Activated naive CD8-positive, alpha-beta T cell treated with anti-CD3 and anti-CD28 coated beads for 36 hours (primary cell): ENCODE measurements around the gene OGDHL. TPM values are rescaled to one million over a fixed set of nuclear protein-coding genes. Genes with fewer than 3 reads are reported as not detected.

Source experiments
- DNase-seq: peaks from one replicate; pipeline ENCODE4 v3.0.0; 2021
- H3K27ac Mint-ChIP-seq: one replicate; pipeline ENCODE4 v1.8.0; 2022; ENCODE audit warnings: mild to moderate bottlenecking, moderate library complexity, mixed read lengths
- H3K27me3 Mint-ChIP-seq: one replicate; pipeline ENCODE4 v1.8.0; 2022; ENCODE audit warnings: mild to moderate bottlenecking, mixed read lengths
- H3K36me3 Mint-ChIP-seq: one replicate; pipeline ENCODE4 v1.8.0; 2021; ENCODE audit warnings: mild to moderate bottlenecking, mixed read lengths
- H3K4me1 Mint-ChIP-seq: one replicate; pipeline ENCODE4 v1.8.0; 2021; ENCODE audit warnings: mixed read lengths
- H3K4me3 Mint-ChIP-seq: one replicate; pipeline ENCODE4 v1.8.0; 2022; ENCODE audit warnings: mild to moderate bottlenecking, moderate library complexity, mixed read lengths
- H3K9me3 Mint-ChIP-seq: one replicate; pipeline ENCODE4 v1.8.0; 2022; ENCODE audit warnings: mixed read lengths
- total RNA-seq, 2 experiments: library from RNA; stranded (reverse); gene quantifications; one replicate each; pipeline ENCODE4 v1.2.3, GENCODE V29; 2021

The OGDHL gene
- total RNA-seq, 2 experiments from 2014 or later, result 0.46 to 1.1 TPM

DNA sequence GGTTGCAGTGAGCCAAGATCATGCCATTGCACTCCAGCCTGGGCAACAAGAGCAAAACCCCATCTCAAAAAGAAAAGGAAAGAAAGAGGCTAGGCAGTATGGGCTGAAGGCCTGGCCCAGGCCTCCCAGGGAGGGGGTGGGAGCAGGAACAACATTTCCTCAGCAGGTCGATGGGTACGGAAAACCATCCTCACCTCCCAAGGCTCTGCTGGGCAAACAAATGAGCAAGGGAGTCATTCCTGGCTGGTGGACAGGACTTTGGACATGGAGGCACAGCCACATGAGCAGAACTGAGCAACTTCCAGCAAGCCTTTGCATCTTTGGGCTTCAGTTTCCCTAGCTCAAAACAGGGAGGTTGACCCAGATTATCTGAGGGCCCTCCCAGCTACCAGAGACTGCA is 13.0 kb downstream of the OGDHL start:
- no peak for DNase-seq
- H3K4me3 Mint-ChIP-seq, result no peak overlapping the region

GRCh38 chr10:49748006-49748405 is 14.1 kb downstream of the OGDHL start:
- Mint-ChIP-seq H3K36me3 (no peaks in the 10 kb centered on the region), H3K4me3 (no peak overlapping the region), H3K27ac (no peak overlapping the region), H3K9me3 (no peaks in the 10 kb centered on the region), H3K27me3 (no peaks in the 10 kb centered on the region), H3K4me1 (no peaks in the 10 kb centered on the region)
- no peak for DNase-seq

More for the DNA sequence above, 13.0 kb downstream of the OGDHL start:
- H3K27me3 Mint-ChIP-seq, result no peaks in the 10 kb centered on the region
- no peaks in the 10 kb centered on the region for H3K36me3 Mint-ChIP-seq
- no peaks in the 10 kb centered on the region for H3K9me3 Mint-ChIP-seq
- H3K27ac Mint-ChIP-seq, result no peak overlapping the region
- no peaks in the 10 kb centered on the region for H3K4me1 Mint-ChIP-seq

DNA sequence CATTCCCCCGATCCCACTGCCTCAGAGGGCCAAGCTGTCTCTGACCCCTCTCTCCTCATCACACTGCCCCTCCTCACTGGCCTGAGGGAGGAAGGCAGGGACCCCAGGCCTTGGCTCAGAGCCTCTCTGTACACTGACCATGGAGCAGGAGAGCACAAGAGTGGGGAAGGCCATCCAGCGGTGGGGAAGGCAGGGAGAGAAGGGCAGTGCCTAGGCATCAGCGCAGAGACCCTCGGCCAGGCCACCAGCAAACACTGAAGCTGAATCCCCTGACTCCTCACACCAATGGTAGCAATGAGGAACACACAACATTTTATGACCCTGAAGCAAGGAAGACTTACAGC is 14.8 kb downstream of the OGDHL start:
- Mint-ChIP-seq H3K27me3 (no peaks in the 10 kb centered on the region), H3K4me1 (no peaks in the 10 kb centered on the region), H3K27ac (no peak overlapping the region), H3K9me3 (no peaks in the 10 kb centered on the region), H3K36me3 (no peaks in the 10 kb centered on the region), H3K4me3 (no peak overlapping the region)
- no peak for DNase-seq

- Mint-ChIP-seq H3K36me3 (no peaks in the 10 kb centered on the region), H3K4me3 (no peak overlapping the region), H3K4me1 (no peaks in the 10 kb centered on the region), H3K27ac (no peak overlapping the region), H3K9me3 (no peaks in the 10 kb centered on the region), H3K27me3 (no peaks in the 10 kb centered on the region)
- DNase-seq, result no peak
These were observed 15.4 kb downstream of the OGDHL start for GRCh38 chr10:49746626-49747302.

DNA sequence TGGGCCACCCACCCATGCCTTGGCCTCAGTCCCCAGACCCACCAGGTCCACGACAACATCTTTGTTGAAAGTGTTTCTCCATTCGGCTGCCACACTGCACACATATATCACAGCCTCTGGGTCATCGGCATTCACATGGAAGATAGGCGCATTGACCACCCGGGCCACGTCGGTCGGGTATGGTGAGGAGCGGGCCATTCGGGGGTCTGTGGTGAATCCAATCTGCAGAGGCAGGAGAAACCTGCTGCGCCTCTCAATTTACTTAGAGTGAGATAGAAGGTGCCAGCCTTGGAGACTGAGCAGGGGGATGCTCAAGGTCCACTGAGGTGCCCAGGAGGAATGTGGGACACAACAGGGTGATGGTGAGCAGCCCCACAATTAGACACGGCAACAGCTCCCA is 16.4 kb downstream of the OGDHL start:
- Mint-ChIP-seq H3K27me3 (no peaks in the 10 kb centered on the region), H3K4me1 (no peaks in the 10 kb centered on the region), H3K9me3 (no peaks in the 10 kb centered on the region), H3K4me3 (no peak overlapping the region), H3K36me3 (no peaks in the 10 kb centered on the region), H3K27ac (no peak overlapping the region)
- DNase-seq, result no peak

DNA sequence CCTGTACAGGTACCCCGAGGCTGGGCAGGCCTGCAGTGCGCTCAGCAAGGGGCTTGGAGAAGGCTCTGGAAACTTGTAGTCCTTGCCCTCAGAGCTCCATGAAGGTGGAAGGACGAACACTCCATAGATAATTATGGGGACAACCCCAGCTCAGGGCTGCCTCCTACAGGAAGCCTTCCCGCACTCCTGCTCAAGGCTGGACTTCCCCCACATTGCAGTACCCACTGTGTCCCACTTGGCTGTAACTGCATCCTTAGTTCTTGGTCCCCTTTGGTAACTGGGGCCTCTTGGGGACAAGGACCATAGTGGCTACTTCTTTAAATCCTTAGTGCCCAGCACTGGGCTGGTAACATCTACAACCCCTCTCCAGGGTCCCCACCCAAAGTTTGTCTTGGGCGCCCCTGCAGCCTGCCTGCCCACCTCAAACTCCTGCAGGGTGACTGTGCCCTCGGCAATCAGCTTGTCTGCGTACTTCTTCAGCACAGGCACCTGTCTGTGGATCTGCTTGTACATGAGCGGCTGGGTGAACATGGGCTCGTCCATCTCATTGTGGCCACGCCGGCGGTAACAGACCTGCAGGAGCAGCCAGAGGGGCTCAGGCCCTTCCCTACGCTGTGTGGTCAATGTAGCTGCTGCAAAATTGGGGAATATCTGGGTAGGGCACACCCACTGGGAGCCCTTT is 17.1 kb downstream of the OGDHL start:
- Mint-ChIP-seq H3K4me3 (no peak overlapping the region), H3K4me1 (no peaks in the 10 kb centered on the region), H3K9me3 (no peaks in the 10 kb centered on the region), H3K36me3 (no peaks in the 10 kb centered on the region), H3K27ac (no peak overlapping the region), H3K27me3 (no peaks in the 10 kb centered on the region)
- DNase-seq, result no peak

DNA sequence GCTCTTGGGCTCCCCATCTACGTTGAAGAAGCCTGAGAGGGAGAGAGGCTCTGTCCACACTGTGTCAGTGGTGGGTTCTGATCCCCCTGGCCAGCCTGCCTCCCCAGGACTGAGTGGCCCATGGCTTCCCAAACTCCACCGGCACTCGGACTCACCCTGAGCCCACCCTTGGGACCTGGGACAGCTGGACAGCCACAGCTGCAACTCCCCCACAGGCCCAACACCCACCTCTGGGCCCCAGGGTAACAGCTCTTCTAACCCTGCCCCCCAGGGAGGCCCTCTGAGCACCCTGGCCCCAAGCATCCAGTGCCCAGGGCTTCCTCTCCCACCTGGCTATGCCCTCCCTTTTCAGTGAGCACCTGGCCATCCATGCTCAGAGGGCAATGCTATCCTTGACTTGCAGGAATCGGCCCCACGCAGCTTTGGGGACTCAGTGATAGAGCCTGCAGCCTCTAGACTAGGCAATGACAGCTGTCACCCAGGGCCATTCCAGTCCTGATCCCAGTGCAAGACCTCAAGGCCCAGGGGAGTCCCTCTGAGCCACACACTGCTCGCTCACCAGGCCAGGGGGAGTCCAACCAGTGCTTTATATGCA is 17.9 kb downstream of the OGDHL start:
- no peaks in the 10 kb centered on the region for H3K27me3 Mint-ChIP-seq
- DNase-seq, result no peak
- no peak overlapping the region for H3K27ac Mint-ChIP-seq
- no peak overlapping the region for H3K4me3 Mint-ChIP-seq
- no peaks in the 10 kb centered on the region for H3K36me3 Mint-ChIP-seq
- no peaks in the 10 kb centered on the region for H3K9me3 Mint-ChIP-seq
- H3K4me1 Mint-ChIP-seq, result no peaks in the 10 kb centered on the region

GRCh38 chr10:49743464-49744075 is 18.6 kb downstream of the OGDHL start:
- Mint-ChIP-seq H3K27ac (no peak overlapping the region), H3K27me3 (no peaks in the 10 kb centered on the region), H3K4me3 (no peak overlapping the region), H3K4me1 (no peaks in the 10 kb centered on the region), H3K36me3 (no peaks in the 10 kb centered on the region), H3K9me3 (no peaks in the 10 kb centered on the region)
- DNase-seq, result no peak

DNA sequence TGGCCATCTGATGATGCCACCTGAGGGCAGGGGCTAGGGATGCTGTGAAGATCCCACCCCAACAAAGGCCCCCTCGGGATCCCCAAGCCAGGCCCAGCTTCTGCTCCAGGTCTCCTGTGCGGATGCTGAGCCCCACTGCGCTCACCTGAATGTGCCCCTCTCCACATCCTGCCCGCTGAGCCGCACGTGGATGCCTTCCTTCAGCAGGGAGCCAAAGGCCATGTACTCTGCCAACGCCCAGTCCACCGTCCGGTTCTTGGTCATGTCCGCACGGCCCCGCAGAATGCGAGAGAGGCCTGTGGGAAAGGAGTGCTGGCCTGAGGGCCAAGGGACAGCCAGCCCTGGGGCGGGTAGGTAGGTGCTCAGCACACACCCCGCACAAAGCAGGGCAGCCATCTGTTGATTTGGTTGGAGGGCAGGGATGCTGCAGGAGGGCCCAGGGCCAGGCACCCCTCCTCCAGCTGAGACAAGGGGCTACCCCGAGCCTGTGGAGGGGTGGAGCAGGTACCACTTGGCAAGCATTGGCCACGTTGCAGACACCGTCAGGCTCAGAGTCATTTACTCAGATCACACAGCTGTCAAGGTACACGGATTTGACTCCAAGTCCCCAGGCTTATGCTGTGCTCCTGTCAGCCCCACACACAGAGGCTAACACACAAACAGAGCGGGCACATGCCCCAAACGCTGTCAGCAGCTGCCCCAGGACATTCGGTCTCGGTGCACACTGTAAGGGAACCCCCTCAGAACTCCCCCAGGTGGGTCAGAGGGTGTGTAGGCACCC is 19.2 kb downstream of the OGDHL start:
- H3K27me3 Mint-ChIP-seq, result no peaks in the 10 kb centered on the region
- no peaks in the 10 kb centered on the region for H3K4me1 Mint-ChIP-seq
- H3K36me3 Mint-ChIP-seq, result no peaks in the 10 kb centered on the region
- no peaks in the 10 kb centered on the region for H3K9me3 Mint-ChIP-seq
- H3K4me3 Mint-ChIP-seq, result no peak overlapping the region
- no peak overlapping the region for H3K27ac Mint-ChIP-seq
- no peak for DNase-seq

- DNase-seq, result no peak
These were observed 20.8 kb downstream of the OGDHL start for GRCh38 chr10:49741108-49741995.

DNA sequence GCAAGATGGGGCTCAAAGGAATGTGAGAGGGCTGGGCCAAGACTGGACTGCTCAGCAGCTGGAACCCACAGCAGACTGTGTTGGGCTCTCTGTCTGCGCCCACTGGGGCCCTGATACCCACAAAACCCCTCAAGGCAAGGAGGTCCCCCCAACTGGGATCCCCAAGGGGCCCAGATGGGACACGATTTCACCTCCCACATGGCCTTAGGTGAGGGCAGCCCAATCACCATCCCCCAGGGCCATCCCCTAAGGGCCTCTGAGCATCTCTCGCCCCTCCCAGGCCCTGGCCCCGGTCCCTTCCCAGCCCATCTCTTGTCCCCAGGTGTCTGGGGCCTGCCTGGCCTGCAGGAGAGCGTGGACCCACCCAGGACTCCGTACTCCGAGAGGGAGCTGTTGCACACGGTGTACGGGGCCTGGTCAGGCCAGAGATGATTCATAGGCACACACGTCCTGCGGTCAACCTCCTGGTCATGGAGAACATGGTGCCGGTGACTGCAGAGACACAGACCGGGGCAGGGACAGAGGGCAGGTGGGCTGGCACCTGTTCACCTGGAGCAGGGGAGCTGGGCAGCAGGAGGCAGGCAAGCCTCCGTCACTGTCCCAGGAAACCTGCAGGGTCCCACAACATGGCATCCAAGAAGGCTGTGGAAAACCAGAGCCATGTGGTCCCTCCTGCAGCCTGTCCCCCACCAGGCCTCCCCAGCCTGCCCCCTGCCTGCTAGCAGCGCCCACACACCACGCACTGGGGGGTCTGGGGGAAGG is 21.6 kb downstream of the OGDHL start:
- Mint-ChIP-seq H3K27ac (no peak overlapping the region), H3K4me3 (no peak overlapping the region), H3K4me1 (no peaks in the 10 kb centered on the region), H3K36me3 (no peaks in the 10 kb centered on the region), H3K9me3 (no peaks in the 10 kb centered on the region), H3K27me3 (no peaks in the 10 kb centered on the region)
- DNase-seq, result no peak

More at GRCh38 chr10:49741108-49741995, 20.8 kb downstream of the OGDHL start:
- H3K27ac Mint-ChIP-seq, result no peak overlapping the region
- no peaks in the 10 kb centered on the region for H3K9me3 Mint-ChIP-seq
- no peaks in the 10 kb centered on the region for H3K27me3 Mint-ChIP-seq
- no peaks in the 10 kb centered on the region for H3K36me3 Mint-ChIP-seq
- H3K4me1 Mint-ChIP-seq, result no peaks in the 10 kb centered on the region
- no peak overlapping the region for H3K4me3 Mint-ChIP-seq

GRCh38 chr10:49739426-49739825 is 22.7 kb downstream of the OGDHL start:
- DNase-seq, result no peak
- H3K4me3 Mint-ChIP-seq, result no peak overlapping the region
- no peaks in the 10 kb centered on the region for H3K9me3 Mint-ChIP-seq
- H3K36me3 Mint-ChIP-seq, result no peaks in the 10 kb centered on the region
- no peak overlapping the region for H3K27ac Mint-ChIP-seq
- H3K4me1 Mint-ChIP-seq, result no peaks in the 10 kb centered on the region
- no peaks in the 10 kb centered on the region for H3K27me3 Mint-ChIP-seq

DNA sequence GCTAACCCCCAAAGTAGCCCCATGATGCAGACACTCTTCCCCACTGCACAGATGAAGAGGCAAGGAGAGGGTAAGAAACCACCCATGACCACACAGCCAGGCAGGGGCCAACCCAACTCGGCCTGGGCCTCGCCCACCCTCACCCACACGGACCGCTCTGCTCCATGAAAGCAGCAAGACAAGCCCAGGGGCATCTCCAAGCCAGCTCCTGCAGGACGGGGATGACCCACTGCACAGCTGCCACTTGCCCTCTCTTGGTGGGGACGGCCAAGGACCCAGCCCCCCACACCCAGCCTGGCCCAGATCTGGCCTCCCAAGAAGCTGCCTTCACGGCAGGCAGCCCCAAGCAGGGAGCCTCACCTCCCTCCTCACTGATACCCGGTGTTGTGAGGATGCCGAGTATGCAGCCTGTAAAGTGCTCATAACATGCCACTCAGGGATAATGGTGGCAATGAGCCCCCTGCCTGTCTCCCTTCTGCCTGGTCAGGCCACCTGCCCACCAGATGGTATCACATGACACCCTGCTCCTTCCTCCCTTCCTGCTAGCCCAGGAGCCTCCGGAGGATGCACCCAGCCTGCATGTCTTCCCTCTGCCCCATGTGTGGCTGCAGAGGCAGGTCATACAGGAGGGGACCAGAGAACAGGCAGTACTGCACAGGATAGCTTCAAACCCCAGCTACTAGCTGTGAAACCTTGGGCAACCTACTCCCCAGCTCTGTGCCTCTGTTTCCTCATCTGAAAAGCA is 23.3 kb downstream of the OGDHL start:
- Mint-ChIP-seq H3K4me1 (no peaks in the 10 kb centered on the region), H3K27ac (no peak overlapping the region), H3K9me3 (no peaks in the 10 kb centered on the region), H3K27me3 (no peaks in the 10 kb centered on the region), H3K36me3 (no peaks in the 10 kb centered on the region), H3K4me3 (no peak overlapping the region)
- no peak for DNase-seq
